ENCODE results near the gene NET1. TPM values are rescaled to one million over a fixed set of nuclear protein-coding genes. Genes with fewer than 3 reads are reported as not detected.

The NET1 gene
- total RNA-seq, 3 donors from 2014 or later (not counting 1 experiment from before 2014, with no cell fraction given) = 10.4 to 17.9 (median 13.8) TPM

DNA sequence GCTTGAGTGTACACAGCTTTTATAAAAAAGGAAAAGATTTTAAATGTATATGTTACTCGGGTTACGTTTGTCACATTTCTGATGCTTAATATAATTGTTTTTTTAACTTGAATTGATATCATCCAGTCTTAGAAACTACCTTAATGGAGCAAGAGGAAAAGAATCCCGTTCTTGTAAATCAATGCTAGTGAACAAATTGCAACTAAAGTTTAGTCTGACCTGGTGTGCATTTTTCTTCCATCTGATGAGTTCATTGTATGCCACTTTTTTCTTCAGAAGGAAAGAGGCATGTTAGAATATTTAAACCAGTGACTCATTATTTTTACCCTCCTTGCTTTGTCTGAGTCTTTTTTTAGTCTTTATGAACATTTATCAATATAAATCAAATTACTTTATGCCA lies 34.7 kb downstream of the NET1 start:
- intact Hi-C loops (cut with micrococcal nuclease) = no loop called here
- H3K36me3 Mint-ChIP-seq = no peaks in the 10 kb centered on the region
- Histone ChIP-seq H3K27ac (ENCODE audit: low read length) (no peak overlapping the region), H3K27me3 (ENCODE audit: control insufficient read depth, insufficient read depth, low read length) (no peaks in the 10 kb centered on the region), H3K4me1 (ENCODE audit: control insufficient read depth, insufficient read depth, low read length) (peaks cover 6% of the 10 kb centered on the region), H3K4me3 (ENCODE audit: low read length) (no peak overlapping the region), H3K36me3 (ENCODE audit: control insufficient read depth, insufficient read depth, low read length) (no peaks in the 10 kb centered on the region), H3K9me3 (ENCODE audit: control insufficient read depth, insufficient read depth, low read length) (no peaks in the 10 kb centered on the region)
- no peaks in the 10 kb centered on the region for H3K27me3 Mint-ChIP-seq (ENCODE audit: low read depth in 2 of 2)
- peaks cover 17 to 18% of the 10 kb centered on the region in 2 donors for H3K4me1 Mint-ChIP-seq
- DNase-seq (no peak), ATAC-seq (peak in 1 of 3 donors; percentile 16)
- TF ChIP-seq, protein P1, sequence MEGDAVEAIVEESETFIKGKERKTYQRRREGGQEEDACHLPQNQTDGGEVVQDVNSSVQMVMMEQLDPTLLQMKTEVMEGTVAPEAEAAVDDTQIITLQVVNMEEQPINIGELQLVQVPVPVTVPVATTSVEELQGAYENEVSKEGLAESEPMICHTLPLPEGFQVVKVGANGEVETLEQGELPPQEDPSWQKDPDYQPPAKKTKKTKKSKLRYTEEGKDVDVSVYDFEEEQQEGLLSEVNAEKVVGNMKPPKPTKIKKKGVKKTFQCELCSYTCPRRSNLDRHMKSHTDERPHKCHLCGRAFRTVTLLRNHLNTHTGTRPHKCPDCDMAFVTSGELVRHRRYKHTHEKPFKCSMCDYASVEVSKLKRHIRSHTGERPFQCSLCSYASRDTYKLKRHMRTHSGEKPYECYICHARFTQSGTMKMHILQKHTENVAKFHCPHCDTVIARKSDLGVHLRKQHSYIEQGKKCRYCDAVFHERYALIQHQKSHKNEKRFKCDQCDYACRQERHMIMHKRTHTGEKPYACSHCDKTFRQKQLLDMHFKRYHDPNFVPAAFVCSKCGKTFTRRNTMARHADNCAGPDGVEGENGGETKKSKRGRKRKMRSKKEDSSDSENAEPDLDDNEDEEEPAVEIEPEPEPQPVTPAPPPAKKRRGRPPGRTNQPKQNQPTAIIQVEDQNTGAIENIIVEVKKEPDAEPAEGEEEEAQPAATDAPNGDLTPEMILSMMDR (IDR thresholded peaks at IDR 0.05) = no peak
- 50% methylated on average over 1 of the region's 3 CpGs for WGBS (ENCODE audit: insufficient coverage)
- H3K27ac Mint-ChIP-seq = peak overlapping the region in 1 of 2 donors; percentile 75
- H3K9me3 Mint-ChIP-seq = no peaks in the 10 kb centered on the region
- peak overlapping the region; percentile 85 for H3K4me3 Mint-ChIP-seq

DNA sequence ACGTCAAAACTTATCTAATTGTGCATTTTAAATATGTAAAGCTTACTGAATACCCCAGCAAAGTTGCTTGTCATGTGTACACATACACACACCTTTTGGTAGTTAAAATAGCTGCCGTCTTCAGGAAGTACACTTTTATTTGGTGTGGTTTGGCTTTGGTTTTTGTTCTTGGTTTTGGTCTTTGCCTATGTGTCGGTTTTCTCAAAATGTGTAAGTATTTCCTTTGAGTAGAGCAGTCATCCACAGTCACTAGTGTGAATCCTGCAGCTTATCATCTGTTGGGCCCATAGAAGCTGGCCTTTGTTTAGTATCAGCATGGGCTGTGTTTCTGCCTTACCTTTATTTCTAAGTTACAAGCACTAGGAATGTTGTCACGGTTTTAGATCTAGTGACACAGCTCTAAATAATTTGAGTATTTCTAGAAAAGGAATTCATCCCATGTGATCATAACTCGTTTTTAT lies 35.3 kb downstream of the NET1 start:
- no peak overlapping the region for H3K27ac ChIP-seq (ENCODE audit: low read length)
- peak; percentile 41 to 59 (median 58) for ATAC-seq
- Mint-ChIP-seq H3K36me3 (no peaks in the 10 kb centered on the region), H3K4me1 (peaks cover 17 to 18% of the 10 kb centered on the region in 2 donors), H3K9me3 (no peaks in the 10 kb centered on the region), H3K4me3 (peak overlapping the region; percentile 85), H3K27ac (peak overlapping the region in 1 of 2 donors; percentile 75), H3K27me3 (ENCODE audit: low read depth in 2 of 2) (no peaks in the 10 kb centered on the region)
- no peaks in the 10 kb centered on the region for H3K27me3 ChIP-seq (ENCODE audit: control insufficient read depth, insufficient read depth, low read length)
- peak in 1 of 2 donors; percentile 65 for DNase-seq
- TF ChIP-seq, protein P1 (IDR thresholded peaks at IDR 0.05) = no peak
- H3K4me1 ChIP-seq (ENCODE audit: control insufficient read depth, insufficient read depth, low read length) = peaks cover 6% of the 10 kb centered on the region
- WGBS (ENCODE audit: insufficient coverage) = 0% methylated on average over 2 of the region's 5 CpGs
- intact Hi-C loops (cut with micrococcal nuclease) = no loop called here
- peaks cover 2% of the 10 kb centered on the region for H3K36me3 ChIP-seq (ENCODE audit: control insufficient read depth, insufficient read depth, low read length)
- no peak overlapping the region for H3K4me3 ChIP-seq (ENCODE audit: low read length)
- no peaks in the 10 kb centered on the region for H3K9me3 ChIP-seq (ENCODE audit: control insufficient read depth, insufficient read depth, low read length)

DNA sequence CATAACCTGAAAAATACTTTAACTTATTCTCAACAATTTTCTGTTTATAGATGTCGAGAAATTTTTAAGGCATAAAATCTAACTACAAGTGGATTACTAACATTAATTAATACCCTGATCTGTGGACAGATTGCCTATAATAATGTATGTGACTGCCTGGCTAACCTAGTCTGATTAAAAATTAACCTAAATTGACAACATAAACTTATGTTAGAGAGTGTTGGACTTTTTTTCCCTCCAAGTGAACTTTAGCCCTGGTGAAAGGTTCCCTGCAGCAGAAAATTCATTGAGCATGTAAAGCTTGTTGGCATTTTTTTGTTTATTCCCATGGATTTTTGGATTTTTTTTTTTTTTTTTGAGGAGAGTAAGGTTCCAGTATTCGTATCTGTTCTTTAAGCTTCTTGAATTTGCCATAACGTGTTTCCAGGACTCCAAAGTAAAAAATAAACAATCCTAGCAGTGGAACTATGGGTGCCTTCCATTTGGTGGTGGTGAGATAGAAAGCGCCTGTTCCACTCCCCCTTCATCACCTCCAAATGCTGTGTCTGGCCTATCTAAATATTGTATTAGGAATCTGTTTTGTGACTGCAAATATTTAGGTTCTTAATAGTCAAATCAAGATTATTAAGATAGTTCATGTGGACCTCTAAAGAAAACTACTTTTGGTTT lies 36.1 kb downstream of the NET1 start:
- ATAC-seq (no peak), DNase-seq (no peak)
- TF ChIP-seq, protein P1 (IDR thresholded peaks at IDR 0.05) = no peak
- H3K4me3 Mint-ChIP-seq = no peak overlapping the region
- no peaks in the 10 kb centered on the region for H3K27me3 Mint-ChIP-seq (ENCODE audit: low read depth in 2 of 2)
- peaks cover 6% of the 10 kb centered on the region for H3K4me1 ChIP-seq (ENCODE audit: control insufficient read depth, insufficient read depth, low read length)
- intact Hi-C loops (cut with micrococcal nuclease) = no loop called here
- no peaks in the 10 kb centered on the region for H3K27me3 ChIP-seq (ENCODE audit: control insufficient read depth, insufficient read depth, low read length)
- no peaks in the 10 kb centered on the region for H3K9me3 ChIP-seq (ENCODE audit: control insufficient read depth, insufficient read depth, low read length)
- WGBS (ENCODE audit: insufficient coverage) = 100% methylated on average over 1 of the region's 4 CpGs
- no peak overlapping the region for H3K27ac Mint-ChIP-seq
- H3K4me1 Mint-ChIP-seq = peaks cover 17 to 18% of the 10 kb centered on the region in 2 donors
- no peak overlapping the region for H3K4me3 ChIP-seq (ENCODE audit: low read length)
- H3K36me3 Mint-ChIP-seq = no peaks in the 10 kb centered on the region
- no peak overlapping the region for H3K27ac ChIP-seq (ENCODE audit: low read length)
- no peaks in the 10 kb centered on the region for H3K9me3 Mint-ChIP-seq
- H3K36me3 ChIP-seq (ENCODE audit: control insufficient read depth, insufficient read depth, low read length) = peaks cover 2% of the 10 kb centered on the region

Data from natural killer cell (primary cell).